Measurements from ENCODE around the gene SMCHD1. TPM values are rescaled to one million over a fixed set of nuclear protein-coding genes. Genes with fewer than 3 reads are reported as not detected.

SMCHD1 gene
- total and polyA plus RNA-seq, 10 of the 15 experiments (the other 5 are each of a cell fraction or from before 2014, with no cell fraction given): 6.0 to 110 (median 48.0) TPM

DNA sequence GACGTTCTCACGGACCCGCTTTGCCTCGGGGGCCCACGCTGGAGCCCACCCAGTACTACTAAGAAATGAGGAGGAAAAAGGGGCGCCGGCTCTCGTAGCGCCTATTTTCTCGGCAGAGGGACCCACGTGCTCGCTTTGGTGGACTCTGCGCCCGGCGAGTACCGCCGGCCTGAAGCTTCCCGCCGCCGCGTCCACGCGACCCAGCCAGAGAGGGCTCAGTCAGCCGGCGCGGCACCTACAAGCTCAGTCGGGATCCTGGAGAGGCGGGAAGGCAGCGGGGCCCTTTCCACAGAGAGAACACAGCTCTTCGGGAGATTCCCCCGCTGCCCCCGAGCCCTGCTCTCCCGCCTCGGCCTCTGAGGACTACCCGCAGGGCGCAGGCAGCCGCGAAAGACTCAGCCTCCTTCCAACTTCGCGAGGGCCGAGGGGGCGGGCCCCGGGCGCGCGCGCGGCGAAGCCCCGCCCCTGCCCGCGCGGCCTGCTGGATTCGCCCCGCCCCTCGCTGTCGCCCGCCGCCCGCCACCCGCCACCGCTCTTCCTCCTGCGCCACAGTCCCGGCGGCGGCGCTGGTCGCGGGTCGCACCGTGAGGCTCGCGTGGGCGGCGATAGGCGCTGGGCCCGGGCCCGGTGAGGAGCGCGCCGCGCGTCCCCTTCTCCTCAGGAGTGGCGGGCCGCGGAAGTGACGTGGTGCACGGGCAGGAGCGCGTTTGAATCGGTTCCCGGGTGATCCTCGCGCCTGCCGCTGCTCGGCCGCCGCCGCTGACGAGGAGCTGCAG lies at the start of gene SMCHD1 (continued):
- TF ChIP-seq SREBF1 (IDR thresholded peaks at IDR 0.05; ENCODE audit: low read length): no peak
- TF ChIP-seq PML (IDR thresholded peaks at IDR 0.05; ENCODE audit: low read length): peak; percentile 80; the same call in 1 of the 2 replicates
- peak; percentile 20; the same call in 1 of the 2 replicates for TF ChIP-seq HCFC1 (IDR thresholded peaks at IDR 0.05; ENCODE audit: low read length)
- no peak for TF ChIP-seq YBX1 (IDR thresholded peaks at IDR 0.05)
- TF ChIP-seq, protein P1, sequence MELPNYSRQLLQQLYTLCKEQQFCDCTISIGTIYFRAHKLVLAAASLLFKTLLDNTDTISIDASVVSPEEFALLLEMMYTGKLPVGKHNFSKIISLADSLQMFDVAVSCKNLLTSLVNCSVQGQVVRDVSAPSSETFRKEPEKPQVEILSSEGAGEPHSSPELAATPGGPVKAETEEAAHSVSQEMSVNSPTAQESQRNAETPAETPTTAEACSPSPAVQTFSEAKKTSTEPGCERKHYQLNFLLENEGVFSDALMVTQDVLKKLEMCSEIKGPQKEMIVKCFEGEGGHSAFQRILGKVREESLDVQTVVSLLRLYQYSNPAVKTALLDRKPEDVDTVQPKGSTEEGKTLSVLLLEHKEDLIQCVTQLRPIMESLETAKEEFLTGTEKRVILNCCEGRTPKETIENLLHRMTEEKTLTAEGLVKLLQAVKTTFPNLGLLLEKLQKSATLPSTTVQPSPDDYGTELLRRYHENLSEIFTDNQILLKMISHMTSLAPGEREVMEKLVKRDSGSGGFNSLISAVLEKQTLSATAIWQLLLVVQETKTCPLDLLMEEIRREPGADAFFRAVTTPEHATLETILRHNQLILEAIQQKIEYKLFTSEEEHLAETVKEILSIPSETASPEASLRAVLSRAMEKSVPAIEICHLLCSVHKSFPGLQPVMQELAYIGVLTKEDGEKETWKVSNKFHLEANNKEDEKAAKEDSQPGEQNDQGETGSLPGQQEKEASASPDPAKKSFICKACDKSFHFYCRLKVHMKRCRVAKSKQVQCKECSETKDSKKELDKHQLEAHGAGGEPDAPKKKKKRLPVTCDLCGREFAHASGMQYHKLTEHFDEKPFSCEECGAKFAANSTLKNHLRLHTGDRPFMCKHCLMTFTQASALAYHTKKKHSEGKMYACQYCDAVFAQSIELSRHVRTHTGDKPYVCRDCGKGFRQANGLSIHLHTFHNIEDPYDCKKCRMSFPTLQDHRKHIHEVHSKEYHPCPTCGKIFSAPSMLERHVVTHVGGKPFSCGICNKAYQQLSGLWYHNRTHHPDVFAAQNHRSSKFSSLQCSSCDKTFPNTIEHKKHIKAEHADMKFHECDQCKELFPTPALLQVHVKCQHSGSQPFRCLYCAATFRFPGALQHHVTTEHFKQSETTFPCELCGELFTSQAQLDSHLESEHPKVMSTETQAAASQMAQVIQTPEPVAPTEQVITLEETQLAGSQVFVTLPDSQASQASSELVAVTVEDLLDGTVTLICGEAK (IDR thresholded peaks at IDR 0.05; ENCODE audit: borderline replicate concordance): no peak
- no peak for TF ChIP-seq KLF5 (IDR thresholded peaks at IDR 0.05; ENCODE audit: partially characterized antibody)
- no peak for TF ChIP-seq SP1 (IDR thresholded peaks at IDR 0.05; ENCODE audit: low read depth, low read length)
- TF ChIP-seq CBX5 (IDR thresholded peaks at IDR 0.05; ENCODE audit: low read depth): no peak
- 0 out of 2 replicates have a peak, but pooled peaks have one; percentile 44 for TF ChIP-seq CBFB (IDR thresholded peaks at IDR 0.05; ENCODE audit: low read depth)
- TF ChIP-seq TCF7 (IDR thresholded peaks at IDR 0.05; ENCODE audit: borderline replicate concordance): no peak
- TF ChIP-seq POU2F2 (IDR thresholded peaks at IDR 0.05; ENCODE audit: borderline replicate concordance, low read depth, low read length): 0 out of 3 replicates have a peak, but pooled peaks have one; percentile 31
- no peak for TF ChIP-seq KDM1A (IDR thresholded peaks at IDR 0.05; ENCODE audit: borderline replicate concordance)
- no peak for TF ChIP-seq RAD51 (IDR thresholded peaks at IDR 0.05)
- TF ChIP-seq, protein P2, sequence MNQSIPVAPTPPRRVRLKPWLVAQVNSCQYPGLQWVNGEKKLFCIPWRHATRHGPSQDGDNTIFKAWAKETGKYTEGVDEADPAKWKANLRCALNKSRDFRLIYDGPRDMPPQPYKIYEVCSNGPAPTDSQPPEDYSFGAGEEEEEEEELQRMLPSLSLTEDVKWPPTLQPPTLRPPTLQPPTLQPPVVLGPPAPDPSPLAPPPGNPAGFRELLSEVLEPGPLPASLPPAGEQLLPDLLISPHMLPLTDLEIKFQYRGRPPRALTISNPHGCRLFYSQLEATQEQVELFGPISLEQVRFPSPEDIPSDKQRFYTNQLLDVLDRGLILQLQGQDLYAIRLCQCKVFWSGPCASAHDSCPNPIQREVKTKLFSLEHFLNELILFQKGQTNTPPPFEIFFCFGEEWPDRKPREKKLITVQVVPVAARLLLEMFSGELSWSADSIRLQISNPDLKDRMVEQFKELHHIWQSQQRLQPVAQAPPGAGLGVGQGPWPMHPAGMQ (IDR thresholded peaks at IDR 0.05; ENCODE audit: borderline replicate concordance): no peak
- TF ChIP-seq BHLHE40 (IDR thresholded peaks at IDR 0.05; ENCODE audit: borderline replicate concordance in 1 of 2, low read depth in 2 of 2, low read length in 1 of 2): peak; percentile 67 to 95; a peak in 3 of 4 replicates
- no peak for TF ChIP-seq EZH2 (IDR thresholded peaks at IDR 0.05; ENCODE audit: borderline replicate concordance, control insufficient read depth, low read depth, low read length)
- no peak for TF ChIP-seq RFX5 (IDR thresholded peaks at IDR 0.05; ENCODE audit: low read depth, low read length)
- TF ChIP-seq, protein P3, sequence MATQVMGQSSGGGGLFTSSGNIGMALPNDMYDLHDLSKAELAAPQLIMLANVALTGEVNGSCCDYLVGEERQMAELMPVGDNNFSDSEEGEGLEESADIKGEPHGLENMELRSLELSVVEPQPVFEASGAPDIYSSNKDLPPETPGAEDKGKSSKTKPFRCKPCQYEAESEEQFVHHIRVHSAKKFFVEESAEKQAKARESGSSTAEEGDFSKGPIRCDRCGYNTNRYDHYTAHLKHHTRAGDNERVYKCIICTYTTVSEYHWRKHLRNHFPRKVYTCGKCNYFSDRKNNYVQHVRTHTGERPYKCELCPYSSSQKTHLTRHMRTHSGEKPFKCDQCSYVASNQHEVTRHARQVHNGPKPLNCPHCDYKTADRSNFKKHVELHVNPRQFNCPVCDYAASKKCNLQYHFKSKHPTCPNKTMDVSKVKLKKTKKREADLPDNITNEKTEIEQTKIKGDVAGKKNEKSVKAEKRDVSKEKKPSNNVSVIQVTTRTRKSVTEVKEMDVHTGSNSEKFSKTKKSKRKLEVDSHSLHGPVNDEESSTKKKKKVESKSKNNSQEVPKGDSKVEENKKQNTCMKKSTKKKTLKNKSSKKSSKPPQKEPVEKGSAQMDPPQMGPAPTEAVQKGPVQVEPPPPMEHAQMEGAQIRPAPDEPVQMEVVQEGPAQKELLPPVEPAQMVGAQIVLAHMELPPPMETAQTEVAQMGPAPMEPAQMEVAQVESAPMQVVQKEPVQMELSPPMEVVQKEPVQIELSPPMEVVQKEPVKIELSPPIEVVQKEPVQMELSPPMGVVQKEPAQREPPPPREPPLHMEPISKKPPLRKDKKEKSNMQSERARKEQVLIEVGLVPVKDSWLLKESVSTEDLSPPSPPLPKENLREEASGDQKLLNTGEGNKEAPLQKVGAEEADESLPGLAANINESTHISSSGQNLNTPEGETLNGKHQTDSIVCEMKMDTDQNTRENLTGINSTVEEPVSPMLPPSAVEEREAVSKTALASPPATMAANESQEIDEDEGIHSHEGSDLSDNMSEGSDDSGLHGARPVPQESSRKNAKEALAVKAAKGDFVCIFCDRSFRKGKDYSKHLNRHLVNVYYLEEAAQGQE (IDR thresholded peaks at IDR 0.05; ENCODE audit: low read depth, low read length): 0 out of 2 replicates have a peak, but pooled peaks have one; percentile 18
- TF ChIP-seq SMARCA5 (IDR thresholded peaks at IDR 0.05): peak; percentile 63
- TF ChIP-seq SPI1 (IDR thresholded peaks at IDR 0.05; ENCODE audit: borderline replicate concordance, insufficient read depth, low read depth, low read length): no peak
- TF ChIP-seq FOXK2 (IDR thresholded peaks at IDR 0.05): no peak
- peak; percentile 79 for TF ChIP-seq IKZF1 (conservative IDR thresholded peaks at IDR 0.05)
